Dermis blood vessel endothelial cell (primary cell): Measurements from ENCODE around the gene AGBL4. TPM values are rescaled to one million over a fixed set of nuclear protein-coding genes. Genes with fewer than 3 reads are reported as not detected.
"Not testable (repeated sequence)": the region's sequence is repeated elsewhere in the genome, so short reads cannot be mapped to it uniquely, and the experiment has no call there.

ENCODE experiments used
- DNase-seq: peaks from one replicate; pipeline ENCODE4 v3.0.0; 2010
- total RNA-seq: library from RNA; depleted of rRNA; stranded (reverse); fragments of >200 nt; gene quantifications from 2 replicates; pipeline ENCODE4 v1.2.3, GENCODE V29; 2014

AGBL4 gene
- total RNA-seq, 1 donor from 2014 or later: not detected

DNA sequence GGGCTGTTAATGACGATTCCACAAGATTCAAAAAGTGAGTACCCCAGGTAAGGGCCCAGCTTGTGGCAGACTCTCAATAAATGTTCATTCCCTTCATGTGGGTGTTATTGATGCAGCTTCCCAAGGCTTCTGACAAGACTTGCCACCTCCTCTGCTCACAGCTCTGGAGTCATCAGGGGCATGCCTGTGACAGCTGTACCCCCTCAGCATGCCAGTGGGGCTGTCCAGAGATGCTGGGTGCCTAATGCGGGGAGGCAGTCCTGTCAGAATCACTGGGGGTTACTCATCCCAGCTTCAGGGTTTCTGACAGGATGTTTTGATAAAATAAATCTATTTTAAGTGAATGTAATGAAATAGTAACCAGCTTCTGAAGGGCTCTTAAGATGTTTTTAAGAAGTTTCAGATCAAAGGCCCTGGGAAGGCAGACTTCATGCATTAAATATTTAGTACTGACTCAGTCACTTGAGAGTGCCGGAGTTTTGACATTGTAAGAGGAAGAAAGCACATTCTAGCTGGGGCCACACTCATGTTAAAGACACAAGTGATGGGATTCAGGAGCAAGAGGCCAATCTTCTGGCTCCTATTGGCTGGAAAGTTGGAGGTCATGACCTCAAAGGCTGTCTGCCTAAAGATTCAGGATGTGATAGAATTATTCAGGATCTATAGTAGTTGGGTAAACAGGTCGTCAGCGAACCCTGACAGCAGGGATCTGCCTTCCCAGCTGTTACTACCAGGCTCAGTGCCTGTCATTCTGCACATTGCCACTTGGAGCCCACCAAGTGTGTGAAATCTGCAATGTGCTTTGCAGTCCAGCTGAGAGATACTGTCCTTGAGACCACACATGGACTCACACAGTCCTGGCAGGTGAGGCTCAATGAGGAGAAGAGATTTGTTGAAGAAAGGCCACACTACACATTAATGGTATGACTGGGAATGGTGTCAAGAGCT lies 1007.5 kb downstream of the AGBL4 start:
- DNase-seq: no peak

DNA sequence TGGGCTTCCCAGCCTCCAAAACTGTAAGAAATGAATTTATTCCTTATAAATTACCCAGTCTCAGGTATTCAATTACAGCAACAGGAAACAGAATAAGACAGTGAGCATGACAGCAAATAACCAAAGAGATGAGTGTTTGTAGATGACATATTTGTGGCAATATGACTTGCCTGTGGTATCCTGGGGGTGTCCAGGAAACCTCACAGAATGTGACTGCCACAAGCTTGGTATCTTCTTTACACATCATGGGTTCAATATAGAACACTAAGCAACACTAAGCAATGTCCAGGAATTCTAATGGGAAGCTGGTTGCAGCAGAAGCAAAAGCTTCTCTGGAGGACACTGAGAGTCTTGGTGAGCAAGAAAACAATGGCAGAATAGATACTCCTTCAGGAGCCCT lies 1010.7 kb downstream of the AGBL4 start:
- DNase-seq: no peak

DNA sequence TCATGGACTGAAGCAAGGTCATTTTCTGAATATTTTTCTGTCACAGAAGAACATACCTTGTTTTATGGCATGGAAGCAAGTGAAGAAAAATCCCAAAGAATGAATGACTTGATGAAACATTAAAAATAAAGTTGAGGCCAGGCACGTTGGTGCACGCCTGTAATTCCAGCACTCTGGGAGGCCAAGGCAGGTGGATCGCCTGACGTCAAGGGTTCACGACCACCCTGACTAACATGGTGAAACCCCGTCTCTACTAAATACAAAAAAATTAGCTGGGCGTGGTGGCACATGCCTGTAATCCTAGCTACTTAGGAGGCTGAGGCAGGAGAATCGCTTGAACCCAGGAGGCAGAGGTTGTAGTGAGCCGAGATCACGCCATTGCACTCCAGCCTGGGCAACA lies 1020.8 kb downstream of the AGBL4 start:
- not testable (repeated sequence) for DNase-seq

DNA sequence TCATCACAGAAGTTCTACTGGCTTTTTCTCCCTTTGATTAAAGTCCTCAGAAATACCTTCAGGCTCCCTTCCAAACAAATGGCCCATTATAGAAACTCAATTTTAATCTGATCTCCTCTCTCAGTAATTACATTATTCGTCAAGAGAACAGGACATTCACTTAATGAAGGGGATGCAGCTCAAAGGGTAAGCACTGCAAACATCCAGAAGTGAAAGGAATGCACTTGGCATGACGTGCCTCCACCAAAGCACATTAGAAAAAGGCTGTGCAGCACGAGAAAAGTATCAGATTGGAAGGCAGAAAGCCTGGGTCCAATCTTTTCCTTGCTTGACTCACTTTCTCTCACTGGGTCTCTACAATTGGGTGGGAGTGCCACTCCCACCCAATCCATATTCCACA lies 1024.4 kb downstream of the AGBL4 start:
- no peak for DNase-seq

DNA sequence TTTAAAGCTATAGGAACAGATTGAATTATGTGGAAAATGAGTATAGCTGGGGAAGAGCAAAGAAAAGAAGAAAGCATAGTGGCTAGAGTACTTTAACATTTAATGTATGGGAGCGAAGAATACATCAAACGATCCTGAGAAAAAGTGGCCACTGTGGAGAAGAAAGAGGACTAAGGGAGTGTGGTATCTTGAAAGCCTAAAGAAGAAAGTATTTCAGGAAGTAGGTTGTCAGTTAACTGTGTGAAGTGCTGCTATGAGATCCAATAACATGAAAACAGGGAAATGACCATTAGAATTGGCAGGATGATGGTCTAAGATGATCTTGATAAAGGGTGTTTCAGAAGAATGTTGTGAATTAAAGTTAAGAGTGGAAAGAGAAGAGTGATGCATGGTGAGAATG lies 1027.4 kb downstream of the AGBL4 start:
- no peak for DNase-seq

DNA sequence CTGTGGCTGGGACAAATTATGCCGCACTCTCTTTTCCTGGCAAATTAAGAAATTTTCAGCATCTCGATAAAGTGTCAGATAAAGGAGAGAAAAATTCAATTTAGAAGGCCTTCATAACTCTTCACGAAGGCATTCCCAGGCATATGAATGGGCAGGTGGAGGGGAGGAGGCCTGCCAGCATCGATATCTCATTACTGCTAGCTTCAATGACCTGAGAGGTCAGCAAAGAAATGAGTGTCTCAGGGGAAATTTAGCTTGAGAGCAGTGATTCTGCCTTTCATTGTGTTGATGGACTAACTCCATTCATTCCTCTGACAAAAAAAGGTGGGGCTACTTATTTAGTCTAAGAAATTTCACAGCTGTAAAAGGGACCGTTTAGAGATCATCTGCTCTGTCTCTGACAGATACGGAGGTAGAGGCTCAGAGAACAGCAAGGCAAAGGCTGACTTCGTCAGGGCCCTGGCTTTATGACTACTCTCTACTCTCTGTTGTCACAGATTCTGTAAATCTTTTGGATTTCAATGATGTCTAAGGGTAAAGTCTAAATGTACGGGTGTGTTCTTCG lies 1035.0 kb downstream of the AGBL4 start:
- DNase-seq: no peak

DNA sequence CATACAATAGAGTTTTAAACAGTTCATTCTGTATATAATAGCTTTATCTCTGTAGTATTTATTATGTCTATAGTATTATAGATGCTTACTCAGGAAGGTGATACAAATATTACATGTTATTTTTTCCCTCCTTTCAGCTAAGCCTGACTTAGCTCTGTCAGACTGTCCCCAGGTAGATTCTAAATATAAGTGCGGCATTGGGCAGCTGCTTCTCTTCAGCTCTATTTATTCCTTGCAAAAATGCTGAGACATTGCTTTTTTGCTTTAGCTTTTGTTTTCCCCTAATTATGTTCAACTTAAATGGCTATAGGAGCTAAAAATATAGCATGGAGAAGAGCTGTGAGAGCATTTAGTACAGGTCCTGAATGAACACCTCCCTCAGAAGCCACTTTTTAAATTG lies 1043.8 kb downstream of the AGBL4 start:
- no peak for DNase-seq

DNA sequence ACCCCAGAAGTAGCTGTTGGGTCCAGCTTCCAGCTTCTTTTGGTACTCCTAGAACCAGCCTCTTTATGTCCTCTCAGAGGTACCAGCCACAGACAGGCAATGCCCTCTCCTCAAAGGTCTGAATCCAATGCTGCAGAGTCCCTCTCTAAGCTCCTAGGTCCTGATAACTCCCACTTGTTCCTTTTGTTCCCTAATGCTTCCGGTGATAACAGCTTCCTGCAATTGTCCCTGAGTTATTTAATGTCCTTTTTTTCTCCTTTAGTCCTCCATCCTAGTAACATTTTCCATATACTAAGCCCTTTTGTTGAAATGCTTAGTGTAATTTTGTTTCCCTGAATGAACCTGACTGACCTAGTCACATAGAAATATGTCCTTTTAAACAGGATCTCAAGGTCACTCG lies 1045.3 kb downstream of the AGBL4 start:
- no peak for DNase-seq

DNA sequence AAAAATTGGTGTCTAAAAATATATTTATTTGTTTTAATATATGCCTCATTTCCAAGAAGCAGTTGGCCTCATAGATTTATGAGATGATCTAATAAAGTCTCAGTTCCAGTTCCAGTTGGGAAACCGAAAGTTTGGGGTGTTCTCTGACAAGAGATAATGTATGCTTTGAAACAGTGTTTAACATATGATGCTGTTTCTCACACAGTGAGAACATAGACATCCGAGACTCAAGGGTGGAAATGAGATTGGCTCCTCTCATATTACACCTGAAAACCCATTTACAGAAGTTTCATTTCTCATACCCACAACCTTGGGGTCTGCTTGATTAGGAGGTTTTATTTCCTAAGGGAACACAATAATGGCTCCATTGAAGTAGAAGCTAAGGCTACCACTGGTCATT lies 1046.5 kb downstream of the AGBL4 start:
- no peak for DNase-seq

DNA sequence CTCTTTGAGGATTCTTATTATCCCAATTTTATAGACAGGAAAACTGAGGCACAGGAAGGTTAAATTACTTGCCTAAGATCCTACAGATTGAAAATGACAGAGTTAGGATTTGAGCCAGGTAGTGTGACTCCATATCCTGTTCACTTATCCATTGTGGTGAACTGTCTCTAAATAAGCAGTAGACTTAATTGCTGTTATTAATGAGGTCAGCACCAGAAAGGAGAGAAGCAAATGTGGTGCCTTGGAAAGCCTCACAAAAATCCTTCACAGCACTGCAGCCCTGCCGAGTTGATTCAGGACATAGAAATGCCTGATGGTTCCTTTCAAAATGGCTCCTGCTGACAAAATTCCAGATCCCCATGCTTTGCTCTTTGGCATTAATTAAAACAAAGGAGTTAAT lies 1053.8 kb downstream of the AGBL4 start:
- DNase-seq: no peak

DNA sequence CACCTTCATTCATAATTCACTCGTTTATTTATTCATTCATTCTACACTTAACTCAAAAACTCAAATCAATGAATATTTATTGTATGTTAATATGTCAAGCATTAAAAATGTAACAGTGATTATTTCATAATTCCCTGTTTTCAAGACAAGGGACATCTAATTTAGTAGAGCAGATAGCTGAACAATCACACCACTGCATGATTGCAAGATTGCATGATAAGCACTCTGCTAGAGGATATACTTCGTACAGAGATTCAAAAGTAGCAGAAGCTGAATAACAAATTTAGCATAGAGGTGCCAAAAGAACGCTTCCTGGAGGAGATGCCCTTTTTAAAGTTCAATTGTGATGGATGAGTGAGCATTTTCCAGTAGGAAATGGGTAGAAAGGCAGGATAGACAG lies 1056.4 kb downstream of the AGBL4 start:
- DNase-seq: no peak

DNA sequence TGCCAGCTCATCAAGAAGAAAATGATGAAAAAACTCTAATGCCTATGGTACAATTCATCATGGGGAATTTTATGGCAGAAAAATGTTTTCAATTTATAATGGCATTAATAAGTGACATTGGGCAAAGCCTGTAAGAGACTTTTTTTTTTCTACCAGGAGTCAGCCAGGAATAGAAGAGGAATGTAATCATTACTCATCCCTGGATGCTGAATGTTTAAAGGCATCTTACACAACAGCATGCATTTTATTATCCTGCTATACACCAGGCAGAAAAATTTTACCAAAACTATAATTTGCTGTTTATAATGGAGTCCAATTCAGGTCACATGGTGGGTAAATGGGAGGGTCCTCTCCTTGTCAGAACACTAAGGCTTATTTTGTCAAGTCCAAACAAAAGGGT lies 1057.2 kb downstream of the AGBL4 start:
- DNase-seq: no peak

DNA sequence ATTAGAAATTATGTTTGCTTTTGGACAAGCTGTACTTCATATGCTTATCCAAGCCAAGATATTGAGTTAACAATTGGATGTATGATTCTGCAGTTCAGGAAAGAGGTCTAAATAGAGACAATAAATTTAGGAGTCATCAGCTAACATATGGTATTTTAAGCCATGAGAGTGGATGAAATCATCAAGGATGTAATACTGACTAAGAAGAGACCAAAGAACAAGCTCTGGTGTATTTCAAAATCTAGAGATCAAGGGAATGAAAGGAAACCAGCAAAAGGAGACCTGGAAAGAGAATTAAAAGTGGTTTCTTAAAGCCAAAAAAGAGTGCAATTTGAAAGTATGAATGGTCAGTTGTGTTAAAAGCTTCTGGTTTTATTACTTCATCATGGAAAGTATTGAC lies 1063.4 kb downstream of the AGBL4 start:
- no peak for DNase-seq

DNA sequence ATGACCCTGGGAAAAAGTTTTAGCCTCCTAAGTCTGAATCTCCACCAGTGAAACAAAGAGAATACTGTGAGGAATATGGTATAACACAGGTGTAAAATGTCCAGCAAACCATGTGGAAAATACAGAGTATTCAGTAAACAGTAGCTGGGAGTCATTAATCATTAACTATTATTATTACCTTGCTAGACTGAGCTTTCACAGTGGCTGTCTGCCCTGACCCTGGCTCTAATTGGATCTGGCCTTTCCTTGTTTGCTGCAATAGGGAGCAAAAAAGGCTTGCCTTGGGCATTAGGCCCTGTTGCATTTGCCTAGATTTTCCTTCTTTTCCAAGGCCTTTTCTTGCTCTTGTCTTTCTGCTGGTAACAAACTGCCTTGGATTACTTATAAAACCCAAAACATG lies 1068.0 kb downstream of the AGBL4 start:
- DNase-seq: no peak

DNA sequence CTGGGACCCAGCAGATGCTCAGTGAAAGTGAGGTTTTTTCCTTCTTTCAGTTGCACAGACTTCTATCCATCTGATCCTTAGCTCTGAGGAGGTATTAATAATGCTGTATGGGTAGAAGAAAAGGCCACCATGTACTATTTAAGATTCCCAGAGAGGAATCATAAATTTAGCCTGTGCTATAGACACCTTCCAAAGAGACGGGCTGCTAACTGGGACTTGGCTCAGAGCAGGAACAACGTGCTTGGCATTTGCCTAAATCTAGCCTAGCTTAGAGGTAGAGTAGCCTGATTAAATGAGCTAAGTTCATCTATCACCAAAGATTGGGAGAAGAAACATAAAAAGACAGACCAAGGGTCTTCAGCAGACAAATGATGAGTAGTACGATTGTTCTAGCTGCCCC lies 1070.1 kb downstream of the AGBL4 start:
- DNase-seq: no peak

DNA sequence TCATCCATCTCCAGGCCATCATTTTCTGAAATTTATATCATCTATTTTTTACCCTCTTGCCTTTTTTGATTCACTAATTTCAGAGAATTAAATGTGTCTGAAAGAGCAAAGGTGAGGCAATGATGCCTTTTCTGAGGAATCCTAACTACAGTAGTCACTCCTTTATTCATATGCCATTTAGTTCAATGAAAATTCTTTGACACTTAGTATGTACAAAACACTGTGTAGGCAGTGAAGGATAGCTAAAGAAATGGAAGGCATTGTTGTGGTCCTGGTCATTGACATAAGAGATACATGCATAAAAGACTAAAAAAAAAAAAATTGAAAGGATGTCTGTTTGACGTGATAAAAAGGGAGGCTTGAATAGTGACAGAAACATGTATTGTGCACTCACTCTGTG lies 1075.2 kb downstream of the AGBL4 start:
- DNase-seq: no peak

DNA sequence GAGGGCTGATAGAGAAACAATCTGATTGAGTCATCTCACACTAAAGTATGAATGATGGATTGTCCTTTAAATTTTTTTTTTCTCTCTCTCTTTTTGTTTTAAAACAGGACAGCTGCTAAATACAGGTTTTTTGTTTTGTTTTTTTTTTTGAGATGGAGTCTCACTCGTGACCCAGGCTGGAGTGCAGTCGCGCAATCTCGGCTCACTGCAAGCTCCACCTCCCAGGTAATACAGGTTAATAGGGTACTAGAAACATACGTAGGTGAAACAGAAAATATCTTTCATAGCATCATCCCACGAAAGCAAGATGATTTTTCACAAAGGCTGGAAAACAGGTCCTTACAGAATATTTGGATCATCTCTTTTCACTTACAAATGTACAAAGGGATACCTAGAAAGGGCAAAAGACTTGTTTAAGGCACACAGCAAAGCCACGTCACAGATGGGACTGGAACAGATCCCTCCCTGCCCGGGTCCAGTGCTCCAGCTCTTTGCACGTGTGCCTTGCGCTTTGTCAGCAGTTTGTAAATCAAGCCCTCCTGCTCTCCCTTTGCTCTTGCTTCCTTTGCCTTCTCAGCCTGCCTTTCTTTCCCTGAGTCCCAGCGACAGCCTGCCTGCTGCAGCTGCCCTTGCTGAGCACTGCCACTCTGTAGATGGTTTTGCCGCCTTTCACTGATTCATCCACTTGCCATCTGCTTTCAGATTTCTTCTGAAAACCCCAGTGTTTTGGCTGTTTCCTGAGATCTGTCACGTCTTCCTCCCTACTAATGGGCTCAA lies 1075.8 kb downstream of the AGBL4 start:
- DNase-seq: no peak

DNA sequence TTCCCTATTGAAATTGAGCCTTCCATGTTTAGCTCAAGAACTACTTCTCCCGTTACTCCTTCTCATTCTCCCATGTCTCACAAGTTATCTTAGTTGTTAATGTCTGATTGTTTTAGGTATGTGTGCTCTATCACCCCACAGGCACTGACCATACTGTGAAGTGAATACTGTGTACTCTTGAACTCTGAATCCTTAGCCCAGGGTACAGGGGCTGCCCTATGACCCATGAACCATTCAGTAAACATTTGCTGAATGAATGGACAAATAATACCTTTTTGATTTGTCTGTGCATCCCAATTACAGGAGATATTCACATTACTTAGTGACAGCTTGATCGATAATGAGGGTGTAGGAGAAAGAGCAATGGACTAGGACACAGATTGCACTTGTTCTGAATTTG lies 1077.7 kb downstream of the AGBL4 start:
- DNase-seq: no peak

DNA sequence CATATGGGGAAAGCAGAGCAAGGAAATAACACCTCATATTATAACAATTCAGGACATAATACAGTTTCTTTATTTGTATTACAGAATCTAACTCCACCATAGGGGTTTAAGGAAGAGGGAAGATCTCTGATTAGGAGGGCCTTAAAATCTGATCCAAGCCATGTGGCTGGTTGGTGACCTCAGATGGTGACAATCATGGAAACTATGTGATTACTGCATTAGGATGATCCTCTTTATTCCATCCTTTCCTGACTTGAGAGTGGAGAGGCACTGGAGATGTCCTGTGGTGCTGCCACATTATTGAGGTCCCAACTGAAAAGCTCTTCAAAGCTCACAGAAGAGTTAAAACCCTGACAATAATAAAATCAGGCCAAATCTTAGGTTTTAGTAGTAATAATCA lies 1078.9 kb downstream of the AGBL4 start:
- no peak for DNase-seq

DNA sequence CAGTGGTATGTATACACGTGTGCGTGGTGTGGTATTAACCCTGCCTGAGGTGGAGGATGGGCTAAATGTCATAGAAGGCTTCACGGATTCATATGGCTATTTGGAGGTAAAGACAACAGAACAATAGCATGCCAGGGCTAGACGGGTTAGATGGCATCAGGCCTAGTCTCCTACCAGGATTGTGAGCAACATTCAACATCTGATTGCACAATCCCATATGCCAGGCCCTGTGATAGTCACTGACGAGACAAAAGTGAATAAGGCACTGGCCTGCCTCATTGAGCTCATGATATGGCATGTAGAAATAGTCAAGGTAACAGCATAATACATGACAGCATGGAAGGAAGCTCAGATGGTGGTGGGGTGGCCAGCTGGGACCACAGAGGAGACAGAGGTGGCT lies 1079.9 kb downstream of the AGBL4 start:
- DNase-seq: no peak

DNA sequence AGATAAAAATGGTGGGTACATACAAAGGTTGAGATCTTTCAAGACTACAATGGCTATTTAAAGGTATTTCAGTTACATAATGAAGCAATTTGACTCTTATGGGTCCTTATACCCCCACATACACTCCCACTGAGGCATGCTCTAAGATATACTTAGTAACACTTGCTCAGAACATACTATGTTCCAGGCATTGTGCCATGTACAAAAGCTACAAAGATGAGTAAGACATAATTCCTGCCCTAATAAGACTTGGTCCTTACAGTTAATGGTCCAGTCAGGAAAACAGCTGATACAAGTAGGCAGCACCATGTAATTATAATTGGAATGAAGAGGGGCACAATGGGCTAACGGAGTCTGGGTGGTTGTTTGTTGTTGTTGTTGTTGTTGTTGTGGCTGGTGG lies 1080.4 kb downstream of the AGBL4 start:
- no peak for DNase-seq

DNA sequence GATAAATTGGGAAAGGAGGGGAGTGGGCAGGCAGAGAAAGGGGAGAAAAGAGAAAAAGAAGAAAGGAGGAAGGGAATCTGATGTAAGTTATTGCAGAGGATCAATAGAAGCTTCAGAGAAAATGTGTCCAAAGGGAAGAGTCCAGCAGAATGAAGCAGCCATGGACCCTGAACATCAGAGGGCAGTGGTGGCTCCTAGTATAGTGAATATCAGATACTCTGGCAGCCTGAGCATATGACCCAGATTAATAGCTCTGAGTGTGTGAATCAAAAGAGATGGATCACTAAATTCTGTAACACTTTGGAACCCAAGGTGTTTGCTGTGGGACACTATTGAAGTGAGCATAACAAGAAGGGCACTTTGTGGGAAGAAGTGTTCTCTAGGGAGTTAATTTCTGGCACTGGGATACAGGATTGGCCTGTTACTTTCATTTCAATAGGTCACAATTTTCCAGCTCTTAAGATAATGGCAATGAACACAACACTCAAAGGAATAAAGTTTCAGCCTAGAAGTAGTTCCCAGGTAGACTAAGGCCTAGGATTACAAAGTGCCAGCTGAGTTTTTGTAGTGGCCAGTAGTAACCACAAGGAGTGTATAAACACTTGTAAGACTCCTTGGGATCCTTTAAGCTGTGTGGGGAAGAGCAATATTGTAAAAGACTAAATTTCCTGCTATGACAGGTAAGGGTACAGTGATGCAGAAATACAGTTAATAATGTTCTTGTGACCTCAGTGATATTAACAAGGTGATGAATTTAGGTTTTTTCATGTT lies 1082.6 kb downstream of the AGBL4 start:
- no peak for DNase-seq

DNA sequence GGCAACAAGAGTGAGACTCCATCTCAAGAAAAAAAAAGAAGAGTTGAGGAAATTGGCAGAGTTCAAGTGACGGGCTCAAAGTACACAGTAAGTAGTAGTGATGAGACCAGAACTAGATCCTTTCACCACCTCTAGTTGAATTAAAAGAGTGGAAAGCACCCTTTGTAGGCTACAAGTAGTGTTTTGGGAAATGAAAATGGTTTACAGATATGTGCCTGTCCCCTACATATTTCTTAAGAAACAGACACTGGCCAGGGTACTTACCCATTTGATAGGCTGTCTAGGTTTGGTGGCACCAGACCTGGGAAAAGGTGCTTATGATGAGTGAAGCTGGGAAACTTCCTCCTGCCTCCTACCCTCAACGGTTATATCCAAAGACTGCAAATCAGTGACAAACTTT lies 1083.4 kb downstream of the AGBL4 start:
- DNase-seq: no peak
